ENCODE data around the gene BCCIP. TPM values are rescaled to one million over a fixed set of nuclear protein-coding genes. Genes with fewer than 3 reads are reported as not detected.

Gene BCCIP
- total and polyA plus RNA-seq, 7 donors, result 57.6 to 235 (median 87.6) TPM

DNA sequence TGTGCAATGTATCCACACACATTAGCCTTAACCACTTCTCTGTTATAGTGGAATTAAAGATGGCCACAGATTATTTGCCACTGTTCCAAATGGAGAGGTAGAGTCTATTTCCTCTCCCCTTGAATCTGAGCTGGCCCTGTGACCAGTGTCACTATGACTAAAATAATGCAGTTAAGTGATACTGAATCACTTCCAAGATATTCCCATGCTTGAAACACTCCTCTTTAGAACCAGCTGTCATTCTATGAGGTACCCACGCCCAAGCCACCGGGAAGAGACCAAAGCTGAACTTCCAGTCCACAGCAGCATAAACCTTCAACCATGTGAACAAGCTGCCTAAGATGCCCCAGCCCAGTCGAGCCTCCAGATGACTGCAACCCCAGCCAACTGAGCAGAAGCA is 59.9 kb downstream of the BCCIP start:
- no peaks in the 10 kb centered on the region for H3K27me3 ChIP-seq (ENCODE audit: insufficient read depth in 3 of 3, low read length in 2 of 3)
- peak; percentile 44 to 63 (median 54) for ATAC-seq
- intact Hi-C loops (cut with DNase I), result no loop called here
- no peak overlapping the region for H3K4me3 ChIP-seq
- DNase-seq, result no peak
- H3K27ac ChIP-seq, result no peak overlapping the region
- TF ChIP-seq, protein P1, sequence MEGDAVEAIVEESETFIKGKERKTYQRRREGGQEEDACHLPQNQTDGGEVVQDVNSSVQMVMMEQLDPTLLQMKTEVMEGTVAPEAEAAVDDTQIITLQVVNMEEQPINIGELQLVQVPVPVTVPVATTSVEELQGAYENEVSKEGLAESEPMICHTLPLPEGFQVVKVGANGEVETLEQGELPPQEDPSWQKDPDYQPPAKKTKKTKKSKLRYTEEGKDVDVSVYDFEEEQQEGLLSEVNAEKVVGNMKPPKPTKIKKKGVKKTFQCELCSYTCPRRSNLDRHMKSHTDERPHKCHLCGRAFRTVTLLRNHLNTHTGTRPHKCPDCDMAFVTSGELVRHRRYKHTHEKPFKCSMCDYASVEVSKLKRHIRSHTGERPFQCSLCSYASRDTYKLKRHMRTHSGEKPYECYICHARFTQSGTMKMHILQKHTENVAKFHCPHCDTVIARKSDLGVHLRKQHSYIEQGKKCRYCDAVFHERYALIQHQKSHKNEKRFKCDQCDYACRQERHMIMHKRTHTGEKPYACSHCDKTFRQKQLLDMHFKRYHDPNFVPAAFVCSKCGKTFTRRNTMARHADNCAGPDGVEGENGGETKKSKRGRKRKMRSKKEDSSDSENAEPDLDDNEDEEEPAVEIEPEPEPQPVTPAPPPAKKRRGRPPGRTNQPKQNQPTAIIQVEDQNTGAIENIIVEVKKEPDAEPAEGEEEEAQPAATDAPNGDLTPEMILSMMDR (IDR thresholded peaks at IDR 0.05), result no peak
- no peaks in the 10 kb centered on the region for H3K9me3 ChIP-seq
- H3K36me3 ChIP-seq (ENCODE audit: insufficient read depth in 1 of 2, low read depth in 1 of 2), result peaks cover 0 to 33% of the 10 kb centered on the region in 2 donors
- no peaks in the 10 kb centered on the region for H3K4me1 ChIP-seq
- 41 to 56% (median 56%) methylated on average over 3 of the region's 3 CpGs for WGBS, 3 donors

Other genes with a start within 250 kb of the BCCIP start
- gene TEX36, start 140.4 kb upstream of the BCCIP start, total RNA-seq, result not detected
- not detected for gene TEX36, start 140.4 kb upstream of the BCCIP start, polyA plus RNA-seq
- gene EDRF1, start 103.8 kb upstream of the BCCIP start, total RNA-seq, result 10 to 100 TPM in 2 of 4 donors, 1 to 10 TPM in 2; 7.6 to 13.8 (median 10.6) TPM
- 10 to 100 TPM; 10.7 to 17.7 (median 12.5) TPM for gene EDRF1, start 103.8 kb upstream of the BCCIP start, polyA plus RNA-seq
- under 1 TPM in 1 of 4 donors, not detected in 3; 0.17 TPM for gene MMP21, start 47.7 kb upstream of the BCCIP start, total RNA-seq
- gene MMP21, start 47.7 kb upstream of the BCCIP start, polyA plus RNA-seq, result under 1 TPM in 2 of 3 donors, not detected in 1; 0.03 to 0.04 TPM
- 10 to 100 TPM; 47.5 to 73.6 (median 59.0) TPM for gene UROS, start 288 bp upstream of the BCCIP start, total RNA-seq
- gene UROS, start 288 bp upstream of the BCCIP start, polyA plus RNA-seq, result 10 to 100 TPM; 39.6 to 57.1 (median 52.0) TPM
- gene DHX32, start 57.7 kb downstream of the BCCIP start, total RNA-seq, result 10 to 100 TPM; 21.5 to 35.2 (median 32.7) TPM
- gene DHX32, start 57.7 kb downstream of the BCCIP start, polyA plus RNA-seq, result 10 to 100 TPM; 20.2 to 47.7 (median 25.8) TPM
- gene FANK1, start 73.0 kb downstream of the BCCIP start, total RNA-seq, result under 1 TPM in 1 of 4 donors, not detected in 3; 0.49 TPM
- gene FANK1, start 73.0 kb downstream of the BCCIP start, polyA plus RNA-seq, result under 1 TPM; 0.23 to 0.31 (median 0.27) TPM